GM23248 (cell line): ENCODE data around the gene CGNL1. TPM values are rescaled to one million over a fixed set of nuclear protein-coding genes. Genes with fewer than 3 reads are reported as not detected.

ENCODE experiments used
- DNase-seq: peaks from one replicate; pipeline ENCODE4 v3.0.0-alpha.2; 2015
- H2AFZ ChIP-seq: fragments of 200-600 bp; sonication (generic); 2 replicates; pipeline ENCODE4 v1.6.1; 2016; ENCODE audit warnings: antibody characterized with exemption
- H3F3A ChIP-seq: fragments of 200-600 bp; sonication (generic); 2 replicates; pipeline ENCODE4 v1.6.1; 2016; ENCODE audit warnings: mild to moderate bottlenecking, antibody characterized with exemption, mixed run types; ENCODE audit not compliant: insufficient read depth
- H3K27ac ChIP-seq: fragments of 200-600 bp; sonication (generic); 2 replicates; pipeline ENCODE4 v1.5.1; 2016; ENCODE audit warnings: mild to moderate bottlenecking
- H3K27me3 ChIP-seq: fragments of 200-600 bp; sonication (generic); replicated peaks from 2 replicates; pipeline ENCODE4 v1.6.1; 2016; ENCODE audit warnings: mild to moderate bottlenecking; ENCODE audit not compliant: insufficient read depth
- H3K36me3 ChIP-seq: fragments of 200-600 bp; sonication (generic); 2 replicates; pipeline ENCODE4 v1.6.1; 2016; ENCODE audit warnings: low read depth, mild to moderate bottlenecking
- H3K4me1 ChIP-seq: fragments of 200-600 bp; sonication (generic); 2 replicates; pipeline ENCODE4 v1.6.1; 2016; ENCODE audit warnings: mild to moderate bottlenecking; ENCODE audit not compliant: insufficient read depth
- H3K4me2 ChIP-seq: fragments of 200-600 bp; sonication (generic); one replicate; pipeline ENCODE4 v1.6.1; 2016; ENCODE audit warnings: mild to moderate bottlenecking; ENCODE audit not compliant: unreplicated experiment
- H3K4me3 ChIP-seq: fragments of 200-600 bp; sonication (generic); 2 replicates; pipeline ENCODE4 v1.5.1; 2016; ENCODE audit warnings: mild to moderate bottlenecking
- H3K79me2 ChIP-seq: fragments of 200-600 bp; sonication (generic); 2 replicates; pipeline ENCODE4 v1.6.1; 2016; ENCODE audit warnings: mild to moderate bottlenecking; ENCODE audit not compliant: insufficient read depth
- H3K9ac ChIP-seq: fragments of 200-600 bp; sonication (generic); 2 replicates; pipeline ENCODE4 v1.6.1; 2016; ENCODE audit warnings: mild to moderate bottlenecking
- H3K9me2 ChIP-seq: fragments of 200-600 bp; sonication (generic); 2 replicates; pipeline ENCODE4 v1.6.1; 2016; ENCODE audit warnings: mixed run types, mild to moderate bottlenecking, moderate library complexity; ENCODE audit not compliant: insufficient read depth
- H3K9me3 ChIP-seq: fragments of 200-600 bp; sonication (generic); one replicate; pipeline ENCODE4 v1.6.1; 2017; ENCODE audit warnings: low read depth
- H4K20me1 ChIP-seq: fragments of 200-600 bp; sonication (generic); 2 replicates; pipeline ENCODE4 v1.6.0; 2016; ENCODE audit not compliant: insufficient read depth
- EZH2 ChIP-seq: fragments of 200-600 bp; sonication (generic); IDR thresholded peaks from 2 replicates; pipeline ENCODE4 v1.6.1; 2018; ENCODE audit warnings: antibody characterized with exemption, mild to moderate bottlenecking; ENCODE audit not compliant: insufficient read depth, poor library complexity, severe bottlenecking
- EZH2phosphoT487 ChIP-seq: fragments of 200-600 bp; sonication (generic); IDR thresholded peaks from 2 replicates; pipeline ENCODE4 v1.6.1; 2018; ENCODE audit warnings: antibody characterized with exemption, moderate library complexity, mild to moderate bottlenecking, low read depth; ENCODE audit not compliant: insufficient read depth
- WGBS, 2 experiments: methylation state at CpG; one replicate each; pipeline ENCODE4 v1.1.6; 2015 to 2017; ENCODE audit warnings: low lambda C conversion rate in 2 of 2, low coverage in 1 of 2; ENCODE audit errors: missing lambda C conversion rate in 2 of 2; 5-methylcytosine and 5-hydroxymethylcytosine counted together
- in situ Hi-C: fragments of 300-500 bp; cut with MboI; formaldehyde crosslinking; loops from 2 replicates; pipeline ENCODE4 v1.15.0; 2020
- polyA plus RNA-seq: library from polyadenylated mRNA; unstranded; fragments of >200 nt; fragmentation: Nextera tagmentation; extraction: Ambion mirVana; gene quantifications from 2 replicates; pipeline ENCODE4 v1.2.1, GENCODE V29; 2016
- total RNA-seq: library from RNA; depleted of rRNA; stranded (reverse); fragments of >200 nt; shearing (Covaris generic); gene quantifications from 2 replicates; pipeline ENCODE4 v1.2.3, GENCODE V29; 2014

The CGNL1 gene
- total and polyA plus RNA-seq, 2 experiments from 2014 or later, result 0.11 TPM

GRCh38 chr15:57496946-57497869 lies 120.9 kb downstream of the CGNL1 start:
- Histone ChIP-seq H3K9me2 (no peaks in the 10 kb centered on the region), H3K36me3 (no peaks in the 10 kb centered on the region), H3K4me3 (no peak overlapping the region), H3K9ac (no peak overlapping the region), H3K79me2 (no peaks in the 10 kb centered on the region), H2AFZ (no peak overlapping the region), H3K9me3 (no peaks in the 10 kb centered on the region), H3K4me1 (peaks cover 22% of the 10 kb centered on the region), H3K27me3 (no peaks in the 10 kb centered on the region), H3K4me2 (no peak overlapping the region), H3K27ac (no peak overlapping the region), H3F3A (no peaks in the 10 kb centered on the region), H4K20me1 (no peaks in the 10 kb centered on the region)
- 81 to 88% methylated on average over 14 to 15 of the region's 15 CpGs for WGBS, 2 experiments
- TF ChIP-seq EZH2, result no peak
- no peak for TF ChIP-seq EZH2phosphoT487
- in situ Hi-C loops, result no loop called here
- no peak for DNase-seq

GRCh38 chr15:57500256-57500655 lies 124.0 kb downstream of the CGNL1 start:
- no peaks in the 10 kb centered on the region for H3K79me2 ChIP-seq
- H3K4me2 ChIP-seq, result no peak overlapping the region
- peaks cover 2% of the 10 kb centered on the region for H3F3A ChIP-seq
- no peak overlapping the region for H3K4me3 ChIP-seq
- H3K36me3 ChIP-seq, result no peaks in the 10 kb centered on the region
- no peak for DNase-seq
- no peak overlapping the region for H2AFZ ChIP-seq
- no peaks in the 10 kb centered on the region for H3K9me2 ChIP-seq
- in situ Hi-C loops, result no loop called here
- H3K9ac ChIP-seq, result no peak overlapping the region
- WGBS, 2 experiments, result 67 to 69% methylated on average over 10 of the region's 10 CpGs
- H4K20me1 ChIP-seq, result no peaks in the 10 kb centered on the region
- H3K27ac ChIP-seq, result no peak overlapping the region
- no peaks in the 10 kb centered on the region for H3K9me3 ChIP-seq
- no peak for TF ChIP-seq EZH2
- TF ChIP-seq EZH2phosphoT487, result no peak
- no peaks in the 10 kb centered on the region for H3K27me3 ChIP-seq
- H3K4me1 ChIP-seq, result peaks cover 27% of the 10 kb centered on the region

GRCh38 chr15:57500979-57501576 lies 124.8 kb downstream of the CGNL1 start:
- in situ Hi-C loops, result no loop called here
- no peak overlapping the region for H2AFZ ChIP-seq
- no peaks in the 10 kb centered on the region for H3K36me3 ChIP-seq
- H3K79me2 ChIP-seq, result no peaks in the 10 kb centered on the region
- no peak overlapping the region for H3K9ac ChIP-seq
- peaks cover 34% of the 10 kb centered on the region for H3K4me1 ChIP-seq
- peaks cover 8% of the 10 kb centered on the region for H3F3A ChIP-seq
- TF ChIP-seq EZH2 (no peak), EZH2phosphoT487 (no peak)
- H3K27ac ChIP-seq, result no peak overlapping the region
- H3K4me2 ChIP-seq, result no peak overlapping the region
- no peak overlapping the region for H3K4me3 ChIP-seq
- no peaks in the 10 kb centered on the region for H4K20me1 ChIP-seq
- WGBS, 2 experiments, result 50 to 53% methylated on average over 6 of the region's 6 CpGs
- H3K9me2 ChIP-seq, result no peaks in the 10 kb centered on the region
- no peaks in the 10 kb centered on the region for H3K27me3 ChIP-seq
- H3K9me3 ChIP-seq, result no peaks in the 10 kb centered on the region
- DNase-seq, result peak; percentile 78

GRCh38 chr15:57502116-57502515 lies 125.8 kb downstream of the CGNL1 start:
- Histone ChIP-seq H3K4me3 (no peak overlapping the region), H4K20me1 (no peaks in the 10 kb centered on the region), H3K9ac (no peak overlapping the region), H3K27ac (no peak overlapping the region), H3K79me2 (no peaks in the 10 kb centered on the region), H3K4me2 (no peak overlapping the region), H2AFZ (no peak overlapping the region; the same call in 1 of the 2 replicates), H3F3A (peaks cover 18% of the 10 kb centered on the region), H3K9me3 (no peaks in the 10 kb centered on the region), H3K4me1 (peaks cover 40% of the 10 kb centered on the region), H3K36me3 (no peaks in the 10 kb centered on the region), H3K27me3 (no peaks in the 10 kb centered on the region), H3K9me2 (no peaks in the 10 kb centered on the region)
- DNase-seq, result no peak
- in situ Hi-C loops, result no loop called here
- 17 to 23% methylated on average over 2 of the region's 2 CpGs for WGBS, 2 experiments
- TF ChIP-seq EZH2phosphoT487 (no peak), EZH2 (no peak)
